DOHH2 (cell line): Measurements from ENCODE around the gene ZNF367.

ENCODE experiments used
- CTCF ChIP-seq: fragments of 200-600 bp; sonication (generic); IDR thresholded peaks from one replicate; pipeline ENCODE4 v1.5.1; 2014; ENCODE audit warnings: antibody characterized with exemption, mild to moderate bottlenecking, low read depth, low read length; ENCODE audit not compliant: poor library complexity, severe bottlenecking
- EZH2phosphoT487 ChIP-seq: fragments of 200-600 bp; sonication (generic); IDR thresholded peaks from 2 replicates; pipeline ENCODE4 v1.6.1; 2017; ENCODE audit warnings: borderline replicate concordance, mild to moderate bottlenecking, antibody characterized with exemption, low read length, moderate library complexity, mixed read lengths

DNA sequence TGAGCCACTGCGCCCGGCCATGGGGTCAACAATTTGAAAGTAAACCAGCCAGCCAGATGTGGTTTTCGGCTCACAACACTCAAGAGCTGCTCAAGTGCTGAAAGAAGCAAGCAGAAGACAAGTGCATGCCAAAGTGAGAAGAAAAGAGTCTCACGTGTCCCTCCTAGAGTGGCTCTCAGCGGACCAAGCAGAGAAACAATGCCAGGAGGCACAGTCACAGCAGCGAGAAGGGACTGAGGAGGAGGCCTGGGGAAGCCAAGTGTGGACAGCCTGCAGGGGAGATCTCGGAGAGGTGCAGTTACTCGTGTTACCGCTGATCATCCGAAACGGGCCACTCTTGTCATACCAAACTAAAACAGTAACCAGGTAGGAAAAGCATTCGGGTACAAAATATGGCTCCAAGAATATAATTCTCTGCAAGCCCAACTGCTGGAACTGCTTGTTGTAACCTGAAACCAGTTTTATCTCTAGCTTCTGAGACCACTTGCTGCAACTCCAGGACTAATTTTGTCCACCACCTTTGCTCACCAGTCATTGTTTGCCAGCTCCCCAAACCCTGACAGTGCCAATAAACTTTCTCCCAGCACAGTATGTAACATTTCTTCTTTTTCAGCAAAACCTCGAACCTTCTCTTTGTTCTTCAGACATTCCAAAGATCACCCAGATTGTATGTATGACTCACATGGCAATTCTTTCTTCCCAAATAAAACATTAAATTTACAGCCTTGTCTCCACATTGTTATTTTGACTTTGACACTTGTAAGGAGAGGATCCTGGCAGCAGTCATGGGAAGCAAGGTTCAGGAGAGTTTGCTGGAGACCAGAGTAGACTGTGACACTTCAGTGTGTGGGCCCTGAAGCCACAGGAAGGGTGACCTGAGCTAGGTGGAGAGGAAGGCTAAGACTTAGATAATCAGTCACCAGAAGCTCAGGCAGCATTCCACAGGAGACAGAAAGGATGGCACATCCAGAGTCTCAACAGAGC lies 41.0 kb downstream of the ZNF367 start:
- TF ChIP-seq CTCF (no peak), EZH2phosphoT487 (no peak)
